GM08714 (cell line): ENCODE measurements around the gene PGGHG.
"Not testable (repeated sequence)": the region's sequence is repeated elsewhere in the genome, so short reads cannot be mapped to it uniquely, and the experiment has no call there.

Experiments used
- H3K4me3 ChIP-seq: fragments of 200-500 bp; sonication (Bioruptor generic); 2 replicates; pipeline ENCODE4 v1.5.1; 2014; ENCODE audit warnings: mild to moderate bottlenecking, low read length, inconsistent platforms
- ZNF274 ChIP-seq: IDR thresholded peaks from 2 replicates; pipeline ENCODE4 v1.6.1; 2012; ENCODE audit warnings: mild to moderate bottlenecking, low read depth, low read length

Gene PGGHG

GRCh38 chr11:328012-328411 lies 39.1 kb downstream of the PGGHG start:
- H3K4me3 ChIP-seq, result no peak overlapping the region
- no peak for TF ChIP-seq ZNF274

- H3K4me3 ChIP-seq, result not testable (repeated sequence)
Measured at GRCh38 chr11:328516-329100, 39.7 kb downstream of the PGGHG start.

GRCh38 chr11:329886-330253 lies 40.9 kb downstream of the PGGHG start:
- no peak overlapping the region for H3K4me3 ChIP-seq
- TF ChIP-seq ZNF274, result no peak

- no peak for TF ChIP-seq ZNF274
- no peak overlapping the region for H3K4me3 ChIP-seq
Measured at GRCh38 chr11:330307-330693, 41.4 kb downstream of the PGGHG start.

GRCh38 chr11:330694-331357 lies 41.9 kb downstream of the PGGHG start:
- H3K4me3 ChIP-seq, result no peak overlapping the region
- no peak for TF ChIP-seq ZNF274

GRCh38 chr11:331358-332060 lies 42.6 kb downstream of the PGGHG start:
- TF ChIP-seq ZNF274, result no peak
- no peak overlapping the region for H3K4me3 ChIP-seq

GRCh38 chr11:332651-333480 lies 43.9 kb downstream of the PGGHG start:
- no peak for TF ChIP-seq ZNF274
- no peak overlapping the region for H3K4me3 ChIP-seq

GRCh38 chr11:333616-334263 lies 44.8 kb downstream of the PGGHG start:
- H3K4me3 ChIP-seq, result not testable (repeated sequence)

- H3K4me3 ChIP-seq, result no peak overlapping the region
- TF ChIP-seq ZNF274, result no peak
Measured at GRCh38 chr11:334264-334994, 45.5 kb downstream of the PGGHG start.

GRCh38 chr11:335779-336658 lies 47.1 kb downstream of the PGGHG start:
- no peak overlapping the region for H3K4me3 ChIP-seq
- TF ChIP-seq ZNF274, result no peak

GRCh38 chr11:336659-337198 lies 47.8 kb downstream of the PGGHG start:
- H3K4me3 ChIP-seq, result no peak overlapping the region

GRCh38 chr11:337711-338110 lies 48.8 kb downstream of the PGGHG start:
- no peak overlapping the region for H3K4me3 ChIP-seq
- TF ChIP-seq ZNF274, result no peak

More at GRCh38 chr11:336659-337198, 47.8 kb downstream of the PGGHG start:
- no peak for TF ChIP-seq ZNF274
